GM19239 (cell line): ENCODE results near the gene ZCCHC7.
"Not testable (repeated sequence)": the region's sequence is repeated elsewhere in the genome, so short reads cannot be mapped to it uniquely, and the experiment has no call there.

Experiments used
- DNase-seq: peaks from one replicate; pipeline ENCODE4 v3.0.0; 2011; ENCODE audit warnings: low spot score; ENCODE audit not compliant: insufficient read length
- FAIRE-seq: peaks from 2 replicates; lab custom pipeline; 2011; peaks lifted over from hg19 to GRCh38; lab: Jason Lieb, UNC

ZCCHC7 gene

DNA sequence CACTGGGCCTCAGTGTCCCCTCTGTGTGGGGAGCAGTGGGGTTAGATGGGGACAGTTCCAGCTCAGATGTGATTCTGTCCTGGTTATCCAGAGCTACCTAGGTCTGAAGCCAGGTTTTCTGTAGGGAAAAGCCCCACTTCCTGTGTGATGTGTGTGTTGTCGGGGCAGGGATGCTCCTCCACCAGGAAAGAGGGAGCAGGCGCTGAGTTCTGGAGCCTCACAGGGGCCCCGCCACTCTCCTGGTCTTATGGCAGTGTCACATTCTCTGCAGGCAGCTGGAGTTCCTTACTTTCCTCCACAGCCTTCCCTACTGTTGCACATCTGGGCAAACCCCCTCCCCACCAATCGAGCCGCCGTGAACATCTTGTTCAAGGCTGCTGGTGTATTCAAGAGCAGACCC is 263.0 kb downstream of the ZCCHC7 start:
- DNase-seq (no peak), FAIRE-seq (no peak)

DNA sequence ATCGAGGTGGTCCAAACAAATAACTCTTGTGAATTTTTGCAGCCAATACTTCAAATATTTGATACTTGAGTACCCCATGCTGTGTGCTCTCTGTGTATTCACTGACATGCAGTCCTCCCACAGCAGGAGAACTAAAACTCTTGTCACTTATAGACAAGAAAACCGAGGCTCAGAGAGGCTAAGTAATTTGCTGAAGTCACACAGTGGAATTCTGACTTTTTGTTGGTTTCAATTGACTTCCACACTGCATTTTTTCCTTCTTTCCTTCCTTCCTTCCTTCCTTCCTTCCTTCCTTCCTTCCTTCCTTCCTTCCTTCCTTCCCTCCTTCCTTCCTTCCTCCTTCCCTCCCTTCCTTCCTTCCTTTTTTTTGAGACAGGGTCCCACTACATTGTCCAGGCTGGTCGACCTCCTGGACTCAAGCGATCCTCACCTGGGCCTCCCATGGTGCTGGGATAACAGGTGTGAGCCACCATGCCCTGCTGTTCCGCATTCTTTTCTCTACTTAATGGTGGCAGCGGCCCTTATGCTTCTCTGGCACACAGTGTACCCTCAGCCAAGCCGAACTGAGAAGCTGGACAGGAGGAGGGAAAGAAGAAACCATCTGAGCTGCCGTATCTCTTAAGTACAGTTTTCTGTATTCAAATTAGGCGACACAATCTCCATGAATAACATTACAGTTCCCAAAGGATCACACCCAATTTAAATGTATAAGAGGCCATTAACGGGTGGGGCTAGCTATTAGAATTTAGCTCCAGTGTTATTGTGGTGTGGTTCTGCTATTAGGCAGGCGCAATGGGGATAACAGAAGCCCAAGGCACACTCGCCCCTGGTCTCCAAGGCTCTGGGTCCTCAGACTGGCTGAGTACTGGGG is 263.7 kb downstream of the ZCCHC7 start:
- FAIRE-seq (peak; percentile 78), DNase-seq (no peak)

DNA sequence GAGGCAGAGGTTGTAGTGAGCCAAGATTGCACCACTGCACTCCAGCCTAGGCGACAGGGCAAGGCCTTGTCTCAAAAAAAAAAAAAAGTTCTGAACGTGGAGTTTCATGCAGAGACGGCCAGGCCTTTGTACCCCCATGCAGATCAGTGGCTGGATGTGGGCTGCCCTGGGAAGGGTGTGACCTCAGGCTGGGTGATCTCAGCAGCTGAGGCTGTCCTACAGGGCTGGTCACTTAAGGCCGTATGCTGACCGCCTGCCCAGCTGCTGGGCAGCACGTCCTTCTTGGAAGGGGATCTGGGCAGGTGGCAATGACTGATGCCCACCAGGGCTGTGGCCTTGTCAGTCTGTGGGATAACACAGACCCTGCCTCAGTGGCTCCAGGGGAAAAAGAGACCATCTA is 264.9 kb downstream of the ZCCHC7 start:
- DNase-seq (no peak), FAIRE-seq (no peak)

DNA sequence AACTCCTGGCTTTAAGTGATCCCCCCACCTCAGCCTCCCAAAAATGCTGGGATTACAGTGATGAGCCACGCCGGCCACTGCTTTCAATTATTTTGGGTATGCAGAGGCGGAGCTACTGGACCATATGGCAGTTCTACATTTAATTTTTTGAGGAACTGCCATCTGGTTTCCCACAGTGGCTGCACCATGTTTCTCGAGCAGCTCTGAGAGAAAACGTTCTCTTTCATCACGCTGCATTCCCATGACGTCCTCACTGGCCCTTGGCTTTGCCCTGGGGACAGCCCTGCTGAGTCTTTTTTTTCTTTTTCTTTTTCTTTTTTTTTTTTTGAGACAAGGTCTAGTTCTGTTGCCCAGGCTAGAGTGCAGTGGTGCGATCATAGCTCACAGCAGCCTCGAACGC is 266.6 kb downstream of the ZCCHC7 start:
- DNase-seq (no peak), FAIRE-seq (no peak)

DNA sequence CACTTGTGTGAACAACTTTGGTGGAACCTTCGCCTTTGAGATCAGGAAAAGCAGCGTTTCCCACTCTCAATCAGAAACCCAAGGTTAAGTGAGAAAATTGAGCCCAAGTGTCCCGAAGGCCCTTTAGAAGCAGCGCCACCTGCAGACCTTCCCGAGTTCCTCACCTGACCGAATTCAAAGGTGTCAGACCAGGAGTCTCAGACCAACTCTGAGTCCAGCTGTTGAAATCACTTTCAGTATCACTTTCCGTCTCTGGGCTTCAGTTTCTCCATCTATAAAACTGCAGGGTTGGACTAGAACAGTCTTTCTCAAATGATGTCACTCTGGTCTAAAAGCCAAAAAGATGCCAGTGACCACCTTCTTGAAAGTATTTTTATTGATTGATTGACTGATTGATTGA is 270.4 kb downstream of the ZCCHC7 start:
- peak; percentile 64 for DNase-seq
- FAIRE-seq = peak; percentile 100

DNA sequence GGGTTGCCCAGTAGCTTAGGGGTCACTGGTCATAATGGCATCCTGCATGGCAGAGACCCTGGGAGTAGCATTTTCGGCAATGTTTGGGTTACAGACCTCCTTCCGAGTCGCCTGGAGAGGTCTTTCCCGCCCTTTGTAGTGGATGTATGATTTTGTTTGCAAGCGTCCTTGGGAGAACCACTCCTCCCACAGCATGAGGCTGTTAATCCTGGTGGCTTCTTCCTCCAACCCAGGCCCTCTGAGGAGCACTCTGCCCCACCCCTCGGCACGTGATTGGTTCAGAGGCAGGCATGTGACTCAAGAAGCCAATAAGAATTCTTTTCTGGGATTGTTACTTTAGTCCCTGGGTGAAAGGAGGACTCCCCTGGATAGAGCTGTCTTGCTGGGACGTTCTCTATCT is 271.9 kb downstream of the ZCCHC7 start:
- DNase-seq = no peak
- no peak for FAIRE-seq

DNA sequence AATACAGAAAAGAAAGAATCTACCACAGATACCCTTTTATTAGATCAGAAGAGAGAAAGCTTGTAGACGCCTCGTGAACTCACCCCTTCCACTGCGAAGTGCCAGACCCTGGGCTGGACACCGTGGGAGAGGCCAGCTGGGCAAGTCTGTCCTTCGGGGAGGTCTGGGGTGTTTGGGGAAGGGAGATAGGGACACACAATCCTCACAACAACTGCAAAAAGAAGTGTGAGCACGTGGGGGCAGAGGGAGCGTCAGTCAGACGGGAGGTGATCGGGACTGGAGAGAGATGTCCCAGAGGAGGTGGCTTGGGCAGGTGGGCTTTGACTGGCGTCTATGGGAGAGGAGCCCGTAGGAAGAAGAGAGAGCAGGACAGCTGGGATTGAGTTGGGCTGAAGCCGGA is 274.9 kb downstream of the ZCCHC7 start:
- no peak for DNase-seq
- FAIRE-seq = no peak

DNA sequence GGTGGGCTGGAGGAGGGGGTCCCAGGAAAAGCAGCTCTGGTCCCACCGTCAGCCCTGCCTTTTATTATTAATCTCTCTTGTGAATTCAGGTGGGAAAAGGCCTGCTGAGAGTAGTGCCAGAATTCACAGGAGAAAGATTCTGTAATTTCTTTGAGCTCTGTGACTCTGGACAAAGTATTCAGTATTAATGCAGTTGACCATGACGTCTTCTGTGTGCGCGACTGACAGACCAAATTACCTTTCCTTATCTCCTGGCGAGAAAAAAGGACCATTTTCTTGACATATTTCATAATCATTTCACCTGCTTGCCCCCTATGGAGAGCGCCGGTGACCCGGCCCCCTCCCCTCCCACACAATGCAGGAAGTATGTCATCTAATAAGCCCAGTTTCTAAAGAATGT is 275.3 kb downstream of the ZCCHC7 start:
- no peak for DNase-seq
- no peak for FAIRE-seq

DNA sequence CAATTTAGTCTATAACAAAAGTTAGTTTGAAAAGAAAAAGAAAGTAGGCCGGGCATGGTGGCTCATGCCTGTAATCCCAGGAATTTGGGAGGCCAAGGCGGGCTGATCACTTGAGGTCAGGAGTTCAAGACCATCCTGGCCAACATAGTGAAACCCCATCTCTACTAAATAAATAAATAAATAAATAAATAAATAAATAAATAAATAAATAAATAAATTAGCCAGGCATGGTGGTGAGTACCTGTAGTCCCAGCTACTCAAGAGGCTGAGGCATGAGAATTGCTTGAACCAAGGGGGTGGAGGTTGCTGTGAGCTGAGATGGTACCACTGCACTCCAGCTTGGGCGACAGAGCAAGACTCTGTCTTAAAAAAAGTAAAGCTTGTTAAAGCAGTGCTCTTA is 277.6 kb downstream of the ZCCHC7 start:
- not testable (repeated sequence) for FAIRE-seq

DNA sequence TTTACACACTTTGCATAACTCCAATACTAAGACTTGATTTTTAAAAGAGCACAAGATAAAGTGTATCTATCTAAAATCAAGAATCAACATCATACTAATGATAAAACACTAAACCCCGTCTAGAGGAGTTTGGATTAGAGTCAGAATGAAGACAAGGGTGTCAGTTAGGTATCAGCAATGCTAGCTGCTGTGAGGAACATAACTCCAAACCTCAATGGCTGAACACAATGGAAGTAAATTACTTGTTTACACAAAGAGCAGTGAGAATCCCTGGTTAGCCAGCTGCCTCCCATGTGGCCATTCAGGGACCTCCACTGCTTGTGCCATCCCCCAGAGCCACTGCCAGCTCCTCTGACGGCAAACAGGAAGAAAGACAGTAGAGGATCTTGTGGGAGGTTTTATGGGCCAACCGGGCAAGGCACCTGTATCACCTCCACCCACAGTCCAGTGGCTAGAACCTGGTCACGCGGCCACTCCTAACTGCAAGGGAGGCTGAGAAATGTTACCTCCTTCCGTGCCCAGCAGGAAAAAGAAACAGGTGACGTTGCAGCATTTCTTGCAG is 278.2 kb downstream of the ZCCHC7 start:
- no peak for DNase-seq
- peak; percentile 90 for FAIRE-seq

More for the DNA sequence above, 277.6 kb downstream of the ZCCHC7 start:
- DNase-seq = not testable (repeated sequence)

DNA sequence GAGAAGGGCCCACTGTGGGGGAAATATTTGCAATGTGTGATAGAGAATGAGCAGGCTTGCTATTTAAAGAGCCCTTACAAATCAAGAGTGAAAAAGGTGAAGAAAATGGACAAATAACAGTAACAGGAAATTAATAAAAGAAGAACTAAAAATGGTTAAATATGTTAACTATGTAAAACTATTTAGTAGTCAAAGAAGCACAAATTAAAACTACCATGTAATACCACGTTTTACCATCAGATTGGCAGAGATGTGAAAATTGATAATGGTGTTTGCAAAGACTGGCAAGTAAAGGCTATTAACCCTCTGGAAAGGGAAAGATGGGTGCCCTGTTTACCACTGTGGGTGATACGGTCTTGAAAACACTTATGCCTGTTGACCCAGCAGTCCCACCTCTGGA is 279.0 kb downstream of the ZCCHC7 start:
- peak; percentile 64 for FAIRE-seq

DNA sequence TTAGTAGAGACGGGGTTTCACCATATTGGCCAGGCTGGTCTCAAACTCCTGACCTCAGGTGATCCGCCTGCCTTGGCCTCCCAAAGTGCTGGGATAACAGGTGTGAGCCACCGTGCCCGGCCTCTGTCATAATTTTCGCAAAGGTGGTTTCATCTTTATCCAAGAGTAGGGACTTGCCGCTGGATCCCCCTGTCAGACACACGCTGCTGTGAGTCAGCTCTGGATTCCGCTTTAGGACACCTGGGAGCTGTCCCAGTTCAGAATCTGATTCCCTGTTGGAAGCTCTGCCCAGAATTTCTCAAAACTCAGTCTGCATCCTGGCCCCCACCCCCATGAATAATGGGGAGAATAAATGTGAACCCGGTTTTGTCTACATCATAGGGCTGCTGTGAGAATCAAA is 284.2 kb downstream of the ZCCHC7 start:
- FAIRE-seq = no peak
- DNase-seq = no peak

More for the DNA sequence above, 279.0 kb downstream of the ZCCHC7 start:
- no peak for DNase-seq

DNA sequence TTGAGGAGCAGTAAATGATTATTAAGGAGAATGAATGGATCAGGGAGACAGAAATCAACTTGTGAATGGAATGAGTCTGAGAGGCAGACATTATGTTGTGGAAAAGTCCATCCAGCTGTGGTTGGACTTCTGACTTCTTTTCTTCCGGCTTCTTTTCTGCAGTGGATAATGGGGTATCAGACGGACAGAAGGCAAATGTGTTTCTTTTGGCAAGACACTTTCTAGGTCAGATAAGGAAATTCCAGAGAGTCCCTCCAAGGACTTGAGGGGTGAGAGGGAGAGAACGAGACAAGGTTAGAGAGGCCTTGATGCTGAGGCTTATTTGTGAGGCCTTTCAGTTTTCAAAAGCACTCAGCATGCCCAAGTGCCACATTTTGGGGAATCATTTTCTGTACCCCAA is 285.0 kb downstream of the ZCCHC7 start:
- DNase-seq (no peak), FAIRE-seq (peak; percentile 21)

DNA sequence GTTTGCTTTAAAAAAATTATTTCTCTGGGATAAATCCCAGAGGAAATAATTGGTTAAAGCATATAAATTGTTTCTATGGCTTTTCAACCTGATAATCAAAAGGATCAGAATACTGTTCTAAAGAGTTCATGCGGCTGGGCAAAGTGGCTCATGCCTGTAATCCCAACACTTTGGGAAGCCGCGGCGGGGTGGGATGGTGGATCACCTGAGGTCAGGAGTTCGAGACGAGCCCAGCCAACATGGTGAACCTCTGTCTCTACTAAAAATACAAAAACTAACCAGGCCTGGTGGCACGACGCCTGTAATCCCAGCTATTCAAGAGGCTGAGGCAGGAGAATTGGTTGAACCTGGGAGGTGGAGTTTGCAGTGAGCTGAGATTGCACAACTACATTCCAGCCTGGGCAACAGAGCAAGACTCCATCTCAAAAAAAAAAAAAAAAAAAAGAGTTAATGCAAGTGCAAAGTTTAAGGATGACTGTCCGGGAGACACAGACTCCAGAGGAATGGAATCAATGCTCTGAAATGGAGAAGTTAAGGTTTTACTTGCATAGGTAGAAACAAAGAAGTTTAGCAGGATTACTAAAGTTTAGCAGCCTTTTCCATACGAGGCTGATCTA is 285.5 kb downstream of the ZCCHC7 start:
- FAIRE-seq = no peak
- DNase-seq = no peak

DNA sequence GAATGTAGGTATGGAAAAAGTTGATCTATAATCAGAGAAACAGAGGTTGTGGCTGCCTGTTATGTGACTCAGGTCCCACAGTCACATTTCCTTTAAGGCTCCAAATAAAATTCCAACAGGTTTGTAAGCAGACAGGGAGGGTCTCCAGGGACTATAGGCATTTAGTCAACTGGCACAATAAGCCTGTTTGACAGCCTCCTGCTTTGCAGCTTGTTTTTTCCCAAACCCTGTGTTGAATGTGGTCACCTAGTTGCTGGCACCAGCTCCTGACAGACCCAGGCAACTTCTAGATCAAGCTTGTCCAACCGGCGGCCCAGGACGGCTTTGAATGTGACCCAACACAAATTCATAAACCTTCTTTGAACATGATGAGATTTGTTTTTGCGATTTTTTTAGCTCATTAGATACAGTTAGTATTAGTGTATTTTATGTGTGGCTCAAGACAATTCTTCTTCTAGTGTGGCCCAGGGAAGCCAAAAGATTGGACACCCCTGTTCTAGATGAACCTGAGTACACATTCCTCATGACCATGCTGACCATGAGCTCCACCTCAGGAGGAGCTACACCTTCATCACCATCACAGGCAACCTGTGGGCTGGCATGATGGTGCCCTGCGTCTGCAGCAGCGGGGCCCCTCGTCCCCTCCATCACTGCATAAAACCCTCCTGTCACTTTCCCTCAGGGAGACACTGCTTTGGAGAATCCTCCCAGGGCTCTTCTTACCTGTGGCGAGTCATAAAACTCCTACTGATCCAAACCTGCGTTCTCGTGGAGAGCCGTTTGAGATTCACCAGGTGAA is 286.4 kb downstream of the ZCCHC7 start:
- DNase-seq (no peak), FAIRE-seq (peak; percentile 56)

DNA sequence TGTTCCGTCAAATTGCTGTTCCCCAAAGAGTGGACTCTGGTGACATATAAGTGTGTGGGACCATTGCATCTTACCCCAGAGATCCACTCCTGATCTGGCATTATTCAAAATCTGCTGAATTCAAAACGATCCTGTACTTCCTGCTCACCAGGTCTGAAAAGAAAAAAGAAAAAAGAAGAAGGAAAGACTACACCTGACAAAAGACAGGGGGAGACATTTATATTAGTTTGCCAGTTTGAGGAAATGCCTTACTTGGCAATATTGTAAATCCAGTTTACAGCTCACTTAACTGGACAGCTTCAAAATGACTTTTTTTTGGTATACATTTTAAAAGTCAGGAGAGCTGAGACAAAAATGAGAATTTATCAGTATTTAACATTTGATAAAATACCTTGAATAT is 287.1 kb downstream of the ZCCHC7 start:
- FAIRE-seq (peak; percentile 88), DNase-seq (no peak)
